CD8-positive, alpha-beta memory T cell (primary cell): ENCODE results near the gene CNTD1. TPM values are rescaled to one million over a fixed set of nuclear protein-coding genes. Genes with fewer than 3 reads are reported as not detected.

Experiments
- CTCF ChIA-PET: fragments of 350-600 bp; sonication (Branson Sonifier 250); formaldehyde crosslinking; loops from one replicate; lab custom pipeline; 2021; ENCODE audit warnings: antibody characterized with exemption; lab: Charles Lee
- POLR2A ChIA-PET: fragments of 350-600 bp; sonication (Branson Sonifier 250); formaldehyde crosslinking; loops from one replicate; lab custom pipeline; 2021; ENCODE audit warnings: antibody characterized with exemption; lab: Charles Lee
- DNase-seq, 5 donors: peaks; one replicate each; pipeline versions ENCODE4 v3.0.0 to v3.0.0-alpha.2; 2020 to 2022; ENCODE audit warnings: mixed read lengths in 1 of 5
- H3K27ac ChIP-seq: one replicate; pipeline ENCODE4 v1.7.0; 2013; ENCODE audit warnings: low read depth, mild to moderate bottlenecking, low read length, moderate library complexity
- H3K27me3 ChIP-seq: 2 replicates; pipeline ENCODE4 v1.7.0; 2013; ENCODE audit warnings: low read length, mild to moderate bottlenecking; ENCODE audit not compliant: insufficient read depth, poor library complexity, severe bottlenecking
- H3K36me3 ChIP-seq: 2 replicates; pipeline ENCODE4 v1.7.0; 2013; ENCODE audit warnings: mild to moderate bottlenecking, low read length, moderate library complexity; ENCODE audit not compliant: insufficient read depth
- H3K4me1 ChIP-seq: 2 replicates; pipeline ENCODE4 v1.7.0; 2013; ENCODE audit warnings: mild to moderate bottlenecking, low read length, moderate library complexity; ENCODE audit not compliant: insufficient read depth
- H3K4me3 ChIP-seq: 2 replicates; pipeline ENCODE4 v1.7.0; 2013; ENCODE audit warnings: mild to moderate bottlenecking, low read length
- H3K9me3 ChIP-seq: 2 replicates; pipeline ENCODE4 v1.7.0; 2013; ENCODE audit warnings: mild to moderate bottlenecking, low read length
- H3K27ac Mint-ChIP-seq, 8 donors: one replicate each; pipeline ENCODE4 v1.8.0; 2020 to 2021; ENCODE audit warnings: mixed read lengths in 8 of 8, mild to moderate bottlenecking in 6 of 8, inconsistent platforms in 3 of 8, moderate library complexity in 3 of 8
- H3K27me3 Mint-ChIP-seq, 2 donors: one replicate each; pipeline ENCODE4 v1.8.0; 2020 to 2021; ENCODE audit warnings: mixed read lengths in 2 of 2, mild to moderate bottlenecking in 1 of 2, moderate library complexity in 1 of 2
- H3K36me3 Mint-ChIP-seq, 3 donors: one replicate each; pipeline ENCODE4 v1.8.0; 2020 to 2021; ENCODE audit warnings: mixed read lengths in 3 of 3, inconsistent platforms in 1 of 3, mild to moderate bottlenecking in 1 of 3
- H3K4me1 Mint-ChIP-seq, 3 donors: one replicate each; pipeline ENCODE4 v1.8.0; 2020 to 2021; ENCODE audit warnings: mixed read lengths in 3 of 3, inconsistent platforms in 1 of 3, mild to moderate bottlenecking in 1 of 3
- H3K4me3 Mint-ChIP-seq, 7 donors: one replicate each; pipeline ENCODE4 v1.8.0; 2020 to 2021; ENCODE audit warnings: mixed read lengths in 7 of 7, mild to moderate bottlenecking in 6 of 7, moderate library complexity in 4 of 7, inconsistent platforms in 2 of 7
- H3K9me3 Mint-ChIP-seq, 5 donors: one replicate each; pipeline ENCODE4 v1.8.0; 2020 to 2022; ENCODE audit warnings: mixed read lengths in 5 of 5, mild to moderate bottlenecking in 3 of 5, moderate library complexity in 2 of 5, inconsistent platforms in 1 of 5
- polyA plus RNA-seq: library from polyadenylated mRNA; unstranded; fragments of 300-500 nt; fragmentation: Illumina TruSeq; gene quantifications from one replicate; pipeline ENCODE4 v1.2.3, GENCODE V29; 2021
- total RNA-seq, 2 experiments: library from RNA; stranded (reverse); gene quantifications; one replicate each; pipeline ENCODE4 v1.2.3, GENCODE V29; 2021

The CNTD1 gene
- total and polyA plus RNA-seq, 3 experiments from 2014 or later = 0.15 TPM; not detected in 2

DNA sequence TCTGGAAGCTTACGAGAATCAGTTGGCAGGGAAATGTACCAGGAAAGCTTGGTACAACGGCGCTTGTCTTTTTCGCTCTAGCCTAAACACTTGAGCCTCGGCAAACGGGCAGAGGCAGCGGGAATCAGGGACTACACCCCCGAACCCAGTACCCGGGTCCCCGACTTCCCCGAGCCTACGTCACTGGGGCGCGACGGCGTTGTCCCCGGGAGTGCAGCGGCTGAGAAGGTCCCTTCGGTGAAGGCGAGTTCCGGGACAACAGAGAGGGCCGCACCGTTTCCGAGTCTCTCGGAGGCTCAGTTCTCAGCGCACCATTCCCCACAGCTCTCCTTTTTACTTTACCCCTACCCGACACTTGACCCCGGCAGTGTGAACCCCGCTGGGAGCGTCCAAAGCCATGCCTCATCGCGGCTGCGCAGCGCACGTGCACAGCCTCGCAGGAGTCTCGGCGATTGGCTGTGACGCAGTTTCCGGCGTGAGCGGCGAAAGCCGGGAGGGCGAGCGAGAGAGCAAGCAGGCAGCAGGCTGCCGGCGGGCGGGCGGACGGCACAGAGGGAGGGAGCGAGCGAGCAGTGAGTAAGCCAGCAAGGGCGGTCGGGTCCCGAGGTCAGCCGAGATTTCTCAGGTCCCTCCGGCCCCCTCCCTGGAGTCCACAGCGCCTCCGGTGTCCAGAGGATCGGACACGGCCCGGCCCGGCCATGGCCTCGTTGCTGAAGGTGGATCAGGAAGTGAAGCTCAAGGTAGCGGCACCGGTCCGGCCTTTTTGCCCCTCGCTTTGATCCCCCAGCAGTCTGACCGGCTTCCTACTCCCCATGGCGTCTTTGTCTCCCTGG lies 34.5 kb downstream of the CNTD1 start, which contains the start of gene PSME3:
Gene PSME3 (plus strand): TSS at position 464 of the 833 bp plus-strand sequence. CDS start 235 bp downstream, at position 699.
- H3K27me3 ChIP-seq = no peaks in the 10 kb centered on the region
- peaks cover 9% of the 10 kb centered on the region for H3K36me3 ChIP-seq
- CTCF ChIA-PET = interaction anchor here (0.9 to 2.7 kb wide), 6 partner anchors 9 to 651 kb away, joined by 3 to 26 read pairs (median 4); partner anchors contain the start of genes BECN1, DHX8 and RPL27
- peak; percentile 82 to 91 (median 88) for DNase-seq
- no peaks in the 10 kb centered on the region for H3K9me3 ChIP-seq
- POLR2A ChIA-PET = interaction anchor here (0.6 to 2.0 kb wide), 5 partner anchors 9 to 487 kb away, joined by 3 to 12 read pairs (median 5); partner anchors contain the start of genes BECN1 and VPS25
- Mint-ChIP-seq H3K36me3 (peaks cover 0 to 41% (median 9%) of the 10 kb centered on the region in 3 donors), H3K4me1 (peaks cover 25 to 30% (median 30%) of the 10 kb centered on the region in 3 donors), H3K27ac (peak within 1 kb of the TSS; percentile 98 to 100 (median 99)), H3K9me3 (no peaks in the 10 kb centered on the region), H3K4me3 (peak within 1 kb of the TSS; percentile 97 to 99 (median 97)), H3K27me3 (peaks cover 2 to 3% of the 10 kb centered on the region in 2 donors)
- peak within 1 kb of the TSS; percentile 85 for H3K4me3 ChIP-seq
- peaks cover 19% of the 10 kb centered on the region for H3K4me1 ChIP-seq
- peak within 1 kb of the TSS; percentile 92 for H3K27ac ChIP-seq

DNA sequence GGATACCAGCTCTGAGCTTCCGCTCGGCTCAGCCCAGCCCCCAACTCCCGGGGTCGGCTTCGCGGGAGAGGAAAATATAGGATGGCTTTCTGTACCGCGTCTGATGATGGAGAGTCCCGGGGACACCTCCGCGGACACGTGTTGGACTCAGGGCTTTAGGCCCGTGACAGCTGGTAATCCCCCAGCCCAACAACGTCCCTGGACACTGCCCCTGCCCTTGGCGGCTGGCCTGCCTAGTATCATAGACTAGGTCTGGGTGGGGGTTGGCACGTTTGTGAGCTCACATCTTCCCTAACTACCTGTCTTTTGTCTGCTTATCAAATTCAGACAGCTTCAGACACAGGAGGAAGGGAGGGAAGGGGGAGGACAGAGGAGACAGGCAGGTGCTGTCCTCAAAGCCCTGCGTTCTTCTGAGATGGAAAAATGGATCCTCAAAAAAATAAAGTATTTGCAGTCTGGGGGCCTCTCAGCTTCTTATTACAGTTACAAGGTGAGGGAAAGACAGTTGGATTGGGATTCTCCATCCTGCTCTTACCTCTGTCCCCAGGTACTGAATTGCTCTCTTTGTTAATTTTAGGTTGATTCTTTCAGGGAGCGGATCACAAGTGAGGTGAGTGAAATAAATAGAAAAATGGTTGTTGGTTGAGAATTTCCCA lies 35.2 kb downstream of the CNTD1 start:
- ChIA-PET POLR2A (interaction anchor here (0.8 to 2.0 kb wide), 3 partner anchors 10 to 70 kb away, joined by 3 to 12 read pairs (median 5); partner anchors contain the start of gene BECN1), CTCF (interaction anchor here (0.9 to 2.7 kb wide), 5 partner anchors 9 to 650 kb away, joined by 3 to 26 read pairs (median 4); partner anchors contain the start of genes BECN1, DHX8 and RPL27)
- Mint-ChIP-seq H3K27ac (peak overlapping the region; percentile 98 to 100 (median 99)), H3K4me3 (peak overlapping the region; percentile 97 to 99 (median 97)), H3K4me1 (peaks cover 25 to 30% (median 30%) of the 10 kb centered on the region in 3 donors), H3K9me3 (no peaks in the 10 kb centered on the region), H3K36me3 (peaks cover 2 to 48% (median 9%) of the 10 kb centered on the region in 3 donors), H3K27me3 (no peaks in the 10 kb centered on the region)
- no peaks in the 10 kb centered on the region for H3K27me3 ChIP-seq
- DNase-seq = no peak
- peaks cover 19% of the 10 kb centered on the region for H3K4me1 ChIP-seq
- H3K27ac ChIP-seq = peak overlapping the region; percentile 92
- H3K9me3 ChIP-seq = no peaks in the 10 kb centered on the region
- peak overlapping the region; percentile 85 for H3K4me3 ChIP-seq
- peaks cover 16% of the 10 kb centered on the region for H3K36me3 ChIP-seq

DNA sequence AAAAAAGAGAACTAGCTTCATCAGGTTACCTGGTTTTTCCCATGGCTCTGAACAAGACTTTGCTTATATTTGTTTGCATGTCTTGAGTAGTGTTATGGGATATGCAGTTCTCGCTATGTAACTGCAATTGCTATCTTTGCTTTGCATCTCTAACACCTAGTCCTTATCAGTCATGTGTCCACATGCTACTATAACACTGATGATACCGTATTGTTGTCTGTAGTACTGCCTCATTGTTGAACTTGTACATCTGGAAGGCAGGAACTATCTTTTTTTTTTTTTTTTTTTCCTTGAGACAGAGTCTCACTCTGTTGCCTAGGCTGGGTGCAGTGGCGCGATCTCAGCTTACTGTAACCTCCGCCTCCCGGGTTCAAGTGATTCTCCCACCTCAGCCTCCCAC lies 37.1 kb downstream of the CNTD1 start:
- H3K4me3 ChIP-seq = no peak overlapping the region
- Mint-ChIP-seq H3K4me3 (peak overlapping the region in 1 of 7 donors; percentile 48), H3K27me3 (no peaks in the 10 kb centered on the region), H3K36me3 (peaks cover 9 to 62% (median 16%) of the 10 kb centered on the region in 3 donors), H3K27ac (peak overlapping the region in 1 of 8 donors; percentile 15), H3K4me1 (peaks cover 25 to 30% (median 30%) of the 10 kb centered on the region in 3 donors), H3K9me3 (no peaks in the 10 kb centered on the region)
- POLR2A ChIA-PET = no interaction called here
- no peaks in the 10 kb centered on the region for H3K27me3 ChIP-seq
- no peak for DNase-seq
- H3K4me1 ChIP-seq = peaks cover 19% of the 10 kb centered on the region
- no peaks in the 10 kb centered on the region for H3K9me3 ChIP-seq
- H3K36me3 ChIP-seq = peaks cover 24% of the 10 kb centered on the region
- CTCF ChIA-PET = interaction anchor here (1.8 to 2.1 kb wide), 2 partner anchors 10 to 12 kb away, joined by 4 to 5 read pairs; partner anchors contain the start of gene BECN1
- H3K27ac ChIP-seq = no peak overlapping the region

DNA sequence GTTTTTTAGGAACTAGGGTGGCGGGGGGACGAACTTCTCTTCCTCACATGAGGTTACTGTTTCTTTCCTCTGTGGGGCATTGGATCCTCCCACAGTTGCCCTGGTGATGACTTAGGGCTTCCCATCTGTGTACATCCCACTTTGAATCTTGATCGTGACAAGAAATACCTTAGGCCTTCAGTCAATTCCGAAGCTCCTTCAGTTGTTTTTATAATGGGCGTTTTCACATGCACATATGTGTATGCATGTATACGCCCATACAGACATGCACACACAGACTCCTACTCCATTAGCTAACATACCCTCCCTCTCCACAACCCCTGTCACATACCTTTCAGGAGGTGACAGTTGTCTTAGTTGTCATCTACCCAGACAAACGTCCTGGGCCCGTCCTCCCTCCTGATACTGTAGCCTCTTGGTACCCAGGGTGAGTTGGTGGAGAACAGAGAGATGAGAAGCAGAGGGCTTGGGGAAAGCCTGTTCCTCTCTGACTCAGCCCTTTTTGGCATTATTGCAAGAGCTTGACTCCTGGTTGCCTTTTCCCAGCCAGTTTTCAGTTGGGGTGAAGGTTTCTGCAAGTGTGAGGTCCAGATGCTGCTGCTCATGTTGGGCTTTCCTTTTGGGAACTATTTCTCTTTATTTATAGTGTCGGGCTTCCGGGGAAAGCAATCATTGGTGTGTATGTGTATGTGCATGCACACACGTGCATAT lies 43.5 kb downstream of the CNTD1 start:
- no peaks in the 10 kb centered on the region for H3K9me3 ChIP-seq
- no peaks in the 10 kb centered on the region for H3K27me3 ChIP-seq
- no peak overlapping the region for H3K27ac ChIP-seq
- no peaks in the 10 kb centered on the region for H3K9me3 Mint-ChIP-seq
- no peak overlapping the region for H3K4me3 ChIP-seq
- H3K4me1 ChIP-seq = no peaks in the 10 kb centered on the region
- H3K27me3 Mint-ChIP-seq = peaks cover 0 to 2% of the 10 kb centered on the region in 2 donors
- no peak overlapping the region for H3K4me3 Mint-ChIP-seq
- peaks cover 6 to 12% (median 8%) of the 10 kb centered on the region in 3 donors for H3K4me1 Mint-ChIP-seq
- CTCF ChIA-PET = no interaction called here
- H3K27ac Mint-ChIP-seq = no peak overlapping the region
- H3K36me3 Mint-ChIP-seq = peaks cover 9 to 86% (median 30%) of the 10 kb centered on the region in 3 donors
- no peak for DNase-seq
- POLR2A ChIA-PET = no interaction called here
- peaks cover 54% of the 10 kb centered on the region for H3K36me3 ChIP-seq

DNA sequence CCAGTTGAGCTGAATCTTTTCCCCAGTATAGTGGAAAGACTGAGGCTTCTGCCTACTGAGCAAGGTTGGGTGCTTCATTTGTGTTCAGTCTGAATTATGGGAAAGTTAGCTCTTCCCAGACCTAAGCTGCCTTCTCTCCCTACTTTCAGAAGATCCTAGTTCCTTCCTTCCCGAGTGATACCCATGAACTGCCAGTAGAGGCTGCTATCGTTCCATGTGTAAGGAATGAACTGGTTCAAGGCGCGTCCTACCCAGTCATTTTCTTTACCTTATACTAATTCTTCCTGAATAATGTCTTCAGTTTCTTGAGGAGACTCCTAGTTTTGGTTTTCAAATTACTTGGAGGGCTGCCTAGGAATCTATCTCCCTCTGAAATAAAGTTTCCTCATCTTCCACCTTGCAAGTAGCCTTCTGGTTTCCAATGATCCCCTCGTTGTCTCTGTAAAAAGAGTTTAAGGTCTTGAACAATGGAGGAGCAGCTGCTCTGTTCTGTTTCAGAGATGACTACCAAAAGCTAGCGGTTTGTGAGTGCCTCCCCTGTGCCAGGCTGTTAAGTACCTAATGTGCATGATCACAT lies 44.8 kb downstream of the CNTD1 start:
- no peak overlapping the region for H3K4me3 Mint-ChIP-seq

DNA sequence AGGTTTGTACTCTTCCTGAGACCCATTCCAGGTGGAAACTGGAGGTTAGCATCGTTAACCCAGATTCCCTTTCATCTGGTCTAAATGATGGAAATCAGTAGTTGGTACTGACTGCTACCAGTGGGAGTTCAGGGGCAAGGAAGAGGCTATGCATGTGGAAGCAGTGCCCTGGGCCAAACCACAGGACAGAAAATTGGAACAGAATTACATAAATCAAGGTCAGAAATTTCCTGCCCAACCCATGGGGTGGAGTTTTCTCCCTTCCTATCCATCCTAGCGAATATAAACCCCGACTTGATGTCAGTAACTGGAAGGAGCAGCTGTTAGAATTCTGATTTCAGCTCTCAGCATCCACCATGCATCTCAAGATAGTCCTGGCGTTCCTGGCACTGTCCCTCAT lies 45.6 kb downstream of the CNTD1 start, which contains the start of gene AOC2:
Gene AOC2 (plus strand): TSS at position 310 of the 400 bp plus-strand sequence. CDS start 47 bp downstream, at position 357.
- no peaks in the 10 kb centered on the region for H3K9me3 Mint-ChIP-seq
- H3K27ac ChIP-seq = no peak within 1 kb of the TSS
- peaks cover 0 to 8% (median 6%) of the 10 kb centered on the region in 3 donors for H3K4me1 Mint-ChIP-seq
- ChIA-PET CTCF (interaction anchor here (1.4 kb wide), 1 partner anchor 11 kb away, joined by 6 read pairs; the partner anchor contains the start of gene PSME3), POLR2A (no interaction called here)
- H3K4me3 Mint-ChIP-seq = no peak within 1 kb of the TSS
- no peak within 1 kb of the TSS for H3K4me3 ChIP-seq
- H3K36me3 ChIP-seq = peaks cover 34% of the 10 kb centered on the region
- H3K27me3 ChIP-seq = no peaks in the 10 kb centered on the region
- H3K4me1 ChIP-seq = no peaks in the 10 kb centered on the region
- H3K9me3 ChIP-seq = no peaks in the 10 kb centered on the region
- peaks cover 3 to 64% (median 21%) of the 10 kb centered on the region in 3 donors for H3K36me3 Mint-ChIP-seq
- DNase-seq = no peak
- H3K27ac Mint-ChIP-seq = peak within 1 kb of the TSS in 4 of 8 donors; percentile 8 to 84 (median 62)
- peaks cover 0 to 2% of the 10 kb centered on the region in 2 donors for H3K27me3 Mint-ChIP-seq

More for the DNA sequence above, 44.8 kb downstream of the CNTD1 start:
- Histone ChIP-seq H3K9me3 (no peaks in the 10 kb centered on the region), H3K4me3 (no peak overlapping the region), H3K27me3 (no peaks in the 10 kb centered on the region), H3K27ac (no peak overlapping the region), H3K36me3 (peaks cover 42% of the 10 kb centered on the region), H3K4me1 (no peaks in the 10 kb centered on the region)
- peak in 1 of 5 donors; percentile 17 for DNase-seq
- Mint-ChIP-seq H3K4me1 (peaks cover 0 to 8% (median 6%) of the 10 kb centered on the region in 3 donors), H3K9me3 (no peaks in the 10 kb centered on the region), H3K27ac (peak overlapping the region in 1 of 8 donors; percentile 50), H3K27me3 (peaks cover 0 to 2% of the 10 kb centered on the region in 2 donors), H3K36me3 (peaks cover 9 to 73% (median 25%) of the 10 kb centered on the region in 3 donors)
- POLR2A ChIA-PET = no interaction called here
- CTCF ChIA-PET = interaction anchor here (1.4 kb wide), 1 partner anchor 10 kb away, joined by 6 read pairs; the partner anchor contains the start of gene PSME3
